Muscle of back (tissue), 11 donors: Measurements from ENCODE around the gene CMIP. TPM values are rescaled to one million over a fixed set of nuclear protein-coding genes. Genes with fewer than 3 reads are reported as not detected.

ENCODE experiments used
- DNase-seq, 3 donors: peaks; one replicate each; pipeline versions ENCODE4 v3.0.0 to v3.0.0-alpha.2; 2013
- polyA plus RNA-seq, 10 donors: library from polyadenylated mRNA; unstranded; fragments of 120-200 nt; gene quantifications; one replicate each; pipeline ENCODE4 v1.2.1, GENCODE V29; 2013; ENCODE audit not compliant: insufficient read length in 10 of 10

Gene CMIP
- polyA plus RNA-seq, 10 donors = 12.9 to 24.2 (median 16.3) TPM

- no peak for DNase-seq
These were observed 208.3 kb downstream of the CMIP start for GRCh38 chr16:81652798-81653505.

DNA sequence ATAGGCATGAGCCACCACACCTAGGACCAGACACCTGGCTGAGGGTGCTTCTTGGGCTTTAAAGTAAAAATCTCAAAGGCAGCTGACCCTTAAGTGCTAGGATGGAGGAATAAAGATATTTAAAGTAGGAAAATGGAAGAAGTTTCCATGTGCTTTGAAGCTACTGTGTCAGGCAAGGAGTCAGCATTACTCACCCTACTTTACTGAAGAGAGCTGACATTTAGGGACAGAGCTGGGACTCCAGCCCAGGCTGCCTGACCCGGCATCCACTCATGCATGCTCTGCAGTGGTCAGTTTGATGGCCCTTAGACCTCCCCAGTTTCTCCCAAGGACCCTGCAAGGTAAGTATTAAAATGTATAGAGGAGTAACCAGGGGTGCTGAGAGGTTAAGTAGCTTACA, 209.7 kb downstream of the CMIP start:
- no peak for DNase-seq

DNA sequence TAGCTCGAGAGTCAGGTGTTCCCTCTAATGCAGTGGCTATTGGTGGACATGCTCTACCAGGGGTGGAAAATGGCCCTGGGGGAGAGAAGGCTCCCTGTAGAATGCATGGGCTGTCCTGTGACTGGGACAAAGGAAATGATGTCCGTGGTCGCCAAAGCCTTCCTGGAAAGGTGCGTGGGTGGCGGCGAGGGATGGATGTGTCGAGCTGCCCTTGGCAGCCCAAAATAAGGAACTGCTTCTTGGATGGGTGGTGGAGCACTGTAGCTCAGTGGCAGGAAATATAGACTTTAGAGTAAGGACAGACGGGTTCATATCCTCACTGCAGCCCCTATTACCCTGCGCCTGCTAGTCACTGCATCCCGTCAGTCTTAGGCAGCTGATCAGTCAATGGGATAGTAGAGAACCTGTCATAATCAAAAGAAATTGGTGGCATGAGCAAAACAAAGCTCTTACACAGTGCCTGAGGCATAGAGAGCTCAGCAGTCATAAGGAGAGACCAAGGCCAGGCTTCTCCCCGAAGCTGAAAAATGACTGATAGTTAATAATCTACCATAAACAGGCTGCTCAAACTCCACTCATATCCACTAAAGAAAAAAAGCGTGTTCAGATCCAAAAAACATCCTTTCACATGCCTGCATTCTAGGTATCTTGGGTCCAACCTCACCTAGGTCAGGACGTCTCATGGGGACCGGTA, 211.0 kb downstream of the CMIP start:
- no peak for DNase-seq

DNA sequence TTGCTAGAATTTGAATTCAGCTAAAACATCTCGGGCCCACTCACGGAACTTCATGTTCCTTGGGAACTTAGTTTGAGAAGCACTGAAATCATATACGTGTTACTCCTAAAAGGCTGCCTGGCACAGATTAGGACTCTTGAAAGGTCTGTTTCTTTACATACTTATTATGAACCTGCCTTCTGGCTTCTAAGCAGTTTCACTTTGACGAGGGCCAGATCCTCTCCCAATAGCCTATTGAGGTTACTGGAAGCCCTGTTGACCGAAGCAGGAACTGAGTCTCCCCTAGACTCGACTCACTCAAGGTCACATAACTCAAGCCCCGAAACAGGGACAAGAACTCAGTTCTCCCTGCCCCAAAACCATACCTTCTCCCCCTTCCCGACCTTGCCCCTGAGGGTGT, 212.6 kb downstream of the CMIP start:
- DNase-seq = no peak

DNA sequence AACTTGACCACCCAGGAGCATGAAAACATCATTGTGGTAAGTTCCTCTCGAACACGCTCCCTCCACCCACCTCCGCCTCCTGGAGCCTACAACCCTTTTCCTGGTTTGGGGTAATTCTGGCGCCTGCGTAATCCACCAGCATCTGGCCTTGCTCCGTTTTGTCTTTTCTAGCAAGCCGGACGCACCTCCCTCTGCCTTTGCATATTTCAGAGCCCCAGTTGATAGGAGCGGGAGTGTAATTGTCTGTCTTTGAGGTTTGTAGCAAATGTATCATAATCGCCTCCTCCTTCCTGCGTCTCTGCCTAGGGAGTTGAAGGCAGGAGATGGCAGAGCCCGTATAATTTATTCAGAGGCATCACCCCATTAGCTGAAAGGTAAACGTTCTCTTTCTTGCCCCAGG, 213.2 kb downstream of the CMIP start:
- DNase-seq = no peak

GRCh38 chr16:81658373-81658772, 213.8 kb downstream of the CMIP start:
- DNase-seq = no peak

- DNase-seq = no peak
These were observed 214.6 kb downstream of the CMIP start for GRCh38 chr16:81659249-81659648.

DNA sequence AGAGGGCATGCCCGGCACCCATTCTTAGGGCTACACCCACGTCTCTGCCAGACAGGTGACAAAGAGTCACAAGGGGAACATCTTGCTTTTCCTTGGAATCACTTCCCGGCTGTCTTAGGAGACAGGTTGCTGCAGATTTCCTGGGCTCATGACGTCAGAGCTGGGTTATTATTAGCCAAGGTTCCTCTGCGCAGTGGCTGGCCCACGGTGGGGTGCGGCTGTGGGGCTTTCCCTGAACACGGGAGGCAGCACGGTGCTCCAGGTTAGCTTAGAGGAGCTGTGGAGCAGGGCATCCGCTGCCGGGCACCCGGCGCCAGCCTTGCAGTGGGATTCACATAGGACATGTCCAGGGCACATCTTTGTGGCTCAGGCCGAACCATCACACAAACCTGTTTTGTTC, 216.5 kb downstream of the CMIP start:
- no peak for DNase-seq

DNA sequence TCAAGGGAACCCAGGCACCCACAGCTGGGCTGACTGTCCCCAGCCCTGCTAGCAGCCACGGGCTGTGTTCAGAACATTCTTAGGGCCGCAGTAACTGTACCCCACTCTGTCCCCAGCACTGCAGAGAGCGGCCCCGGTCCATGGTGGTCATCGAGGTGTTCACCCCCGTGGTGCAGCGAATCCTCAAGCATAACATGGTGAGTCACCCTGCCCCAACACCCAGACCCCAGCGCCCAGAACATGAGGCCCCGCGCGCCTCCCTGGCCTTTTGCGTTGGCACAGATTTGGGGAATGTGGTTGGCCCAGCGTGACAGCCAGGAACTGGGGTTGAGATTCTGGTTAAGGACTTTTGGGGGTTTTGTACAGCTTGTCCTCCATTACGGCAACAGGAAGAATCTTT, 219.5 kb downstream of the CMIP start:
- DNase-seq = no peak

DNA sequence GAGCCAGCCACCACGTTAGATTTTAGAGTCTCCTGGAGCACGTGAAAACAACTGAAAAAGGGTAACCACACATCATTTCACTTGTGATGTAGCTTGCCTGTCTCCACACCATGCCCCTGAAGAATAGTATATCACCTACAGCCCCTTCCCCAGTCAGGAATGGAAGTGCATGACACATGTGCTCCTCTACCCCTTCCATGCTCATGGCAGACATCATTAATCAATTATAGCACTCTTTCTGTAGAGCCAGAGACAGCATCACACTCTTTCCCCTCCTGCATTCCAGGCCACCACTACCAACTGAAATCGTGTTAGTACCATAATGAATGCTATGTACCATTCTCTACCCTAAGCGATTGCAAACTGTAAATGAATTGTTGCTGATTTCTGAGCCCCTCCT, 221.0 kb downstream of the CMIP start:
- DNase-seq = no peak

DNA sequence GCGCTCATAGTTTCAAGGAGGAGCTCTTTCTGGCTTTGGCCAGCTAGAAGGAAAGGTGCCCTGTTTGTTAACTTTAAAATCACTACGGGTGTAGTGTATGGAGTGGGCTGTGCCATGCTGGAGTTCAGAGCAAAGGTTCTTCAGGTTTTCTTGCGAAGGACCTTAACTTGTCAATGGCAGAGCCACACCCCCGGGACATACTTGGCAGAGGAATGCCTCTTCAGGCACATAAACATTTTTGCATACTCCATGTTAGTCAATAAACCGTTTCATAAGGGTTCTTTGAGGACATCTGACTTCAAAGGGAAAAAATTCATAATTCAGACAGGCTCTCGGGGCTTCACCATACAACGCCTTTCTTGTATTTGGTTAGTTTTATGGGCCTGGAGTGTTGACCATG, 221.5 kb downstream of the CMIP start:
- no peak for DNase-seq

DNA sequence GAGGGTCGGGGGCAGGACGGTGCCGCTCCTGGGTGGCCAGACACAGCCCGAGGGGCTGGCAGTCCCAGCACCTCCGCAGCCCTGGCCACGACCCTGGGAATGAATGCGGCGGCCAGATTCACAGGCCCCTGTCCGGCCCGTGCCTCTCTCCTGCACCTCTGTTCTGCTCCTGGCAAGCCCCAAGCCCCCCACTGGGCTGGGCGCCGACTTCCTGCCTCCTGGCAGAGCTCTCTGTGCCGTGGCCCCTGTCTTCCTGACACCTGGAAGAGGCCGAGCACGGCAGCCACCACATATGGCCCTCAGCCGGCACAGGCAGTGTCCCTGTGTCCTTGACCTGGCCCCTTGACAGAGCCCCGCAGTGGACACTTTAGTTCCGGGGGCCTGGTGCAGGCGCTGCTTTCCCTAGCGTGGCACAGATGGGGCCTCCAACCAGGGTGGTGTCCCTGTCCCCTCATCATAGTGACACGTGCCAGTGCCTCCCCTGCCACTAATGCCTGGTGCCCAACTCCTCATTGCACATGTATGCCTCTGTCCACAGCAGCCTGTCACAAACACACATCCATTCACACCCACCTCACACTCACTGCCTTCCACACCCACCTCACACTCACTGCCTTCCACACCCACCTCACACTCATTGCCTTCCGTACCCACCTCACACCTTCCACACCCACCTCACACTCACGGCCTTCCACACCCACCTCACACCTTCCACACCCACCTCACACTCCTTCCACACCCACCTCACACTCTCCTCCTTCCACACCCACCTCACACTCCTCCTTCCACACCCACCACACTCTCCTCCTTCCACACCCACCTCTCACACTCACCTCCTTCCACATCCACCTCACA, 223.9 kb downstream of the CMIP start:
- DNase-seq = no peak

DNA sequence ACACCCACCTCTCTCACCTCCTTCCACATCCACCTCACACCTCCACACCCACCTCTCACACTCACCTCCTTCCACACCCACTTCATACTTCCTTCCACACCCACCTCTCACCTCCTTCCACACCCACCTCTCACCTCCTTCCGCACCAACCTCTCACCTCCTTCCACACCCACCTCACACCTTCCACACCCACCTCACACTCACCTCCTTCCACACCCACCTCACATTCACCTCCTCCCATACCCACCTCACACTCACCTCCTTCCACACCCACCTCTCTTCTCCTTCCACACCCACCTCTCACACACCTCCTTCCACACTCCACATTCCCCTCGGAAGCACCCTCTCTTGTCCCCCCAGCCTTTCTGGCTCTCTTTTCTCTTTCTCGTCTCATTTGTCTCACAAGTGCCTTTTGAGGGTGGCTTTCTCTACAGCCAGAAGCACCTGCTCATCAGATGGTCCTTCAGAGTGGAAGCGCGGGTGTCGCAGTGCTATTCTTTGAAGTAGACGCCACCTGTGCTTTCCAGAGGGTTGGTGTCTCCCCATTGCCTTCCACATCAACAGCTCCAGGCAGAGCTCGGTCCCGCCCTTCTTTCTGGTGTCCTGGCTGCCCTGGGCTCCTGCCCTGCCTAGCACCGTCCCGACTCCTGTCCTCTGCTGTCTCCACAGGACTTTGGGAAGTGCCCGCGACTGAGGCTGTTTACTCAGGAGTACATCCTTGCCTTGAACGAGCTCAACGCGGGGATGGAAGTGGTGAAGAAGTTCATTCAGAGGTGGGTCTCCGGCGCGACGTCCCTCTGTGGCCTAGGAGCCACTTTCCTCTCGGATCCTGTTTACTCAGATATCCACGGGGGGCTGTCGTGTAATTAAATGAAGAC, 225.1 kb downstream of the CMIP start:
- DNase-seq = no peak

GRCh38 chr16:81671738-81672597, 227.4 kb downstream of the CMIP start:
- DNase-seq = no peak

DNA sequence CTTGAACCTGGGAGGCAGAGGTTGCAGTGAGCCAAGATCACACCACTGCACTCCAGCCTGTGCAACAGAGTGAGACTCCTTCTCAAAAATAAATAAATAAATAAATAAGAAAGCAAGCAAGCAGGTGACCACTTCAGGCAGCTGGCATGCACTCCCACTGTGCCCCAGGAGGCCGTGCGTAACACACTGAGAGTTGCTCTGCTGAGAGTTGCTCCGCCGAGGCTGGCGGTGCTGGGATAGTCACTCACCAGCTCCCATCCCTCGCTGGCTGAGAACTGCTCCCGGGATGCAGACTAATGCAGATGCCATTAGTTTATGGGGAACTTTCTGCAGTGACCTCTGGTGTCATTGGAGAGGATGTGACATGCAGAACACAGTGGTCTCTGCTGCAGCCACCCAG, 228.8 kb downstream of the CMIP start:
- no peak for DNase-seq

DNA sequence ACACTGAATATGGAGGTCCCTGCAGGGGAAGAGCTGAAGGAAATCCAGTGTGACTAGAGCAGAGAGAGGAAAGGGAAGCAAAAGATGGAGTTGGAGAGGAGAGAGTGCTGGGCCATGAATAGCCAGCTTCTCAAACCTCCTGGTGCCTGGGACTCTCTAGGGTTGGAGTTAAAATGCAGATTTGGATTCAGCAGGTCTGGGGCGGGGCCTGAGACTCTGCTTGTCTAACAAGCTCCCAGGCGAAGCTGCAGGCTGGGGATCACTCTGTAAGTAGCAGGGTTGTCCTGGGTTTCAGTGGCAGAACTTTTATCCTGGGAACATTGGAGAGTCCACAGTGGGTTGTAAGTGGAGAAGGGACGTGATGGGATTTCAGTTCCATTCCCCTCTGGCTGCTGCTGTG, 231.1 kb downstream of the CMIP start:
- no peak for DNase-seq

DNA sequence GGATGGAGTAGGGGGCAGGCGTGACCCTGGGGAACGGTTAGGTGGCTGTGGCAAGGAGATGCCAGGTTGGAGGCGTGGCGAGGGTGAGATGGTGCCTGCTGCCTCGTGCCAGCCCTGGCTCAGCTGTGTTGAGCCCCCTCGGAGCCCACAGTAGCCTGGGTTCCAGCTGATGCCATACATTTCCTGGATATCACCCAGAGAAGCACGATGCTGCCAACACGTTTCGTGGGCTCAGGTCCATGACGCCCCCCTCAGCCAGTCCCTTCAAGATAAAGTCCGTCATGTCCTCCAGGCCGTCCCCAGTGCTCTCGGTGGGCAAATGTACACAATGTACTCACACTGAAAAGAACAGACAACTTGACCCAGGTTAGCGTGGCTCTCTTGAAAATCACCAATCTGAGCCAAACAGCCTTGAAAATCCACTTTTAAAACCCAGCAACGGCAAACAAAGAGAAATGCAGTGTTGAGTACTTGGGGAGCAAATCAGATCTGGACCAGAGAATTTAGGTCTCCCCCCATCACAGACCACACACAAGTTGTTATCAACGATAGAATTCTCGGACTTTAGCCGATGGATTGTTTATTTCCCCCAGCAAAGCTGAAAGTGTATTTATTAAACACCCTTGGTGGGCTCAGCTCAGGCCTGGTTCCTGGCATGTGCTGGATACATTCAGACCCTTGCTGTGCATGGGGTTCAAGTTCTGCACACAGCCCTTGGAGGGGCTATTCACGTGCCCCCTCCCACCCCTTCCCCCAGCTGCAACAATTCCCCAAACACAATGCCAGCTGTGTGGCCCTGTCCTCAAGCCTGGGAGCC, 231.7 kb downstream of the CMIP start:
- DNase-seq = no peak

DNA sequence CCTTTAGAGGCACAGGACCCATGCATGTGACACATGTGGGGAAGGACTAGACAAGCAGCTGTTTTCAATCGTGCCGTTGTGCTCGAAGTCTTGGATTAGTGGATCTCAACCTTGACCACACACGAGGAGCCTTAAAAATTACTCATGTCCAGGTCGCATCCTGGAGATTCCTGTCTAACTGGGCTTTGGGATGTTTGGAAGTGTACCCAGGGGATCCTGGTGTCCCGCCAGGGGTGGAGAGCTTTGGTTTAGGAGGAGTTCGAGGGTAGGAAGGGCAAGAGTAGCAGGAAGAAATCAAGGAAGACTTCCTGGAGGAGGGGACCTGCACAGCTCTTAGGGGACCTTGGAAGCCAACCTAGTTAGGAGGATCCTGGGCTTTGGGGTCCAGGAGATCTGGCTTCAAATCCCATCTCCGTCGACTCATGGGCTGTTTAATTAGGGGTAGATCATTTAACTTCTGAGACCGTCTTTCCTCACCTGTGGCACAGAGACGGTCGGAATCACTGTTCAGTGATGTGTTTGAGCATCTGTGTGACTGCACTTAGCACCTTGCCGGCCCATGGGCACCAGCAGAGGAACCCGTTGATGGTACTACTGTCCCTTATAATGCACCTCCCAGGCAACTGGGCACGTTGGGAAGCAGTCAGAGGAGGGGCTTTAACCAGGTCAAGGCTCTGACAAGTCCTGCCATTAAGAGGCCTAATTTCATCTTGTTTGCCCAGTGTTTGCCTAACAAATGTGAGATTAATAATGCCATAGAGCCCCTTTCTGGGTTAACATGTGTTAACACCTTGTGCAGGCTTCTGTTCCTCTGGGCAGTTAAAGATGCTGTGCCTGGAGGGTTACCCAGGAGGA, 232.5 kb downstream of the CMIP start:
- DNase-seq = no peak
